OCI-LY7 (cell line): ENCODE results near the gene PBX1.

Experiments
- EZH2phosphoT487 ChIP-seq: fragments of 200-600 bp; sonication (generic); IDR thresholded peaks from 2 replicates; pipeline ENCODE4 v1.6.1; 2018; ENCODE audit warnings: low read depth, borderline replicate concordance, mild to moderate bottlenecking, mixed run types, antibody characterized with exemption, low read length, moderate library complexity, mixed read lengths
- TF ChIP-seq, protein P1 (sequence below): fragments of 200-600 bp; sonication (generic); conservative IDR thresholded peaks from 2 replicates; pipeline ENCODE4 v1.5.1; 2014; ENCODE audit warnings: mild to moderate bottlenecking, antibody characterized with exemption, low read length, moderate library complexity, mixed read lengths

DNA sequence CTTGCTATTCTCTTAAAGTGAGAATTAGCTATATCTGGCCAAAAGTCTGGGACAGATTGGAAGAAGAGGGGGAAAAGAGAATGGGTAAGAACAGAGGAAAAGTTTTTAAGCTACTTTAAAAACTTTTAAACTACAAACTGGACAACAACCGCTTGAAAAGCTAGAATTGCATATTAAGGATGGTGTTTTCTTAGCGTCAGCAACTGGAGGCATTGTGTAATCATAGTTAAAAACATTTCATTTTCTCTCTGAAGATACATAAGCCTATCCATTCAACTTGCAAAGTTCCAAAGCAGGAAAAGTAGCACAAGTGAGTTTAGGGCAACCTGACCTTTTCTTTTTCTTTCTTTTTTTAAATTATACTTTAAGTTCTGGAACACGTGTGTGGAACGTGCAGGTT lies 10.9 kb downstream of the PBX1 start:
- TF ChIP-seq, protein P1, sequence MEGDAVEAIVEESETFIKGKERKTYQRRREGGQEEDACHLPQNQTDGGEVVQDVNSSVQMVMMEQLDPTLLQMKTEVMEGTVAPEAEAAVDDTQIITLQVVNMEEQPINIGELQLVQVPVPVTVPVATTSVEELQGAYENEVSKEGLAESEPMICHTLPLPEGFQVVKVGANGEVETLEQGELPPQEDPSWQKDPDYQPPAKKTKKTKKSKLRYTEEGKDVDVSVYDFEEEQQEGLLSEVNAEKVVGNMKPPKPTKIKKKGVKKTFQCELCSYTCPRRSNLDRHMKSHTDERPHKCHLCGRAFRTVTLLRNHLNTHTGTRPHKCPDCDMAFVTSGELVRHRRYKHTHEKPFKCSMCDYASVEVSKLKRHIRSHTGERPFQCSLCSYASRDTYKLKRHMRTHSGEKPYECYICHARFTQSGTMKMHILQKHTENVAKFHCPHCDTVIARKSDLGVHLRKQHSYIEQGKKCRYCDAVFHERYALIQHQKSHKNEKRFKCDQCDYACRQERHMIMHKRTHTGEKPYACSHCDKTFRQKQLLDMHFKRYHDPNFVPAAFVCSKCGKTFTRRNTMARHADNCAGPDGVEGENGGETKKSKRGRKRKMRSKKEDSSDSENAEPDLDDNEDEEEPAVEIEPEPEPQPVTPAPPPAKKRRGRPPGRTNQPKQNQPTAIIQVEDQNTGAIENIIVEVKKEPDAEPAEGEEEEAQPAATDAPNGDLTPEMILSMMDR: no peak
- TF ChIP-seq EZH2phosphoT487: no peak
